ENCODE results near the gene LYPLA2. TPM values are rescaled to one million over a fixed set of nuclear protein-coding genes. Genes with fewer than 3 reads are reported as not detected.
"Not testable (repeated sequence)": the region's sequence is repeated elsewhere in the genome, so short reads cannot be mapped to it uniquely, and the experiment has no call there.

The LYPLA2 gene
- total RNA-seq, 1 donor from 2014 or later, result 138 TPM

- Mint-ChIP-seq H3K4me3 (ENCODE audit: unreplicated experiment) (peak overlapping the region; percentile 62), H3K27ac (ENCODE audit: unreplicated experiment) (no peak overlapping the region), H3K4me1 (ENCODE audit: unreplicated experiment) (peaks cover 16% of the 10 kb centered on the region), H3K36me3 (ENCODE audit: low read depth, unreplicated experiment) (no peaks in the 10 kb centered on the region), H3K9me3 (ENCODE audit: unreplicated experiment) (no peaks in the 10 kb centered on the region), H3K27me3 (ENCODE audit: unreplicated experiment) (peaks cover 1% of the 10 kb centered on the region)
- DNase-seq (ENCODE audit: low spot score), result no peak
- no peak for TF ChIP-seq CTCF (IDR thresholded peaks at IDR 0.05; ENCODE audit: unreplicated experiment)
These were observed 32.8 kb downstream of the LYPLA2 start for GRCh38 chr1:23823767-23824166.

DNA sequence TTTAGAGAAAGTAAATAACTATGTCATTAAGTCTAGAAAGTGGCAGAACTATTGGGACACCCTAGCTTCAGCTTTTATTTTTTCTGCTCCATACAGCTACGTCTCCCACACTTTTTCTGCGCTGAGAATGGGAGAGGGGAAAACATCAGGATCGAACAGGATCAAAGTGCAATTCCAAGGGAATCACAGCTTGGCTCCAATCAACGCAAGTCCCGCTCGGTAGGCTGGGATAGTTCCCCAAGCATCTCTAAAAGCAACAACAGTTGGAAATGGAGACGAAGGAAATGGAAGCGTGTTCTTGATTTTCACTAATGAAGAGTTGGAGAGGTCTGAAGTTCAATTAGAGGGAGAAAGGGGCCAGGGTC, 33.7 kb downstream of the LYPLA2 start:
- Mint-ChIP-seq H3K27me3 (ENCODE audit: unreplicated experiment) (peaks cover 1% of the 10 kb centered on the region), H3K27ac (ENCODE audit: unreplicated experiment) (peak overlapping the region; percentile 96), H3K4me3 (ENCODE audit: unreplicated experiment) (peak overlapping the region; percentile 98), H3K4me1 (ENCODE audit: unreplicated experiment) (peaks cover 16% of the 10 kb centered on the region), H3K36me3 (ENCODE audit: low read depth, unreplicated experiment) (no peaks in the 10 kb centered on the region), H3K9me3 (ENCODE audit: unreplicated experiment) (no peaks in the 10 kb centered on the region)
- DNase-seq (ENCODE audit: low spot score), result no peak
- TF ChIP-seq CTCF (IDR thresholded peaks at IDR 0.05; ENCODE audit: unreplicated experiment), result no peak

- no peak for TF ChIP-seq CTCF (IDR thresholded peaks at IDR 0.05; ENCODE audit: unreplicated experiment)
- Mint-ChIP-seq H3K27ac (ENCODE audit: unreplicated experiment) (peak within 1 kb of the TSS; percentile 96), H3K27me3 (ENCODE audit: unreplicated experiment) (peaks cover 1% of the 10 kb centered on the region), H3K4me1 (ENCODE audit: unreplicated experiment) (peaks cover 16% of the 10 kb centered on the region), H3K36me3 (ENCODE audit: low read depth, unreplicated experiment) (no peaks in the 10 kb centered on the region), H3K4me3 (ENCODE audit: unreplicated experiment) (peak within 1 kb of the TSS; percentile 98), H3K9me3 (ENCODE audit: unreplicated experiment) (no peaks in the 10 kb centered on the region)
- DNase-seq (ENCODE audit: low spot score), result peak; percentile 89
These were observed 34.3 kb downstream of the LYPLA2 start, which contains the start of gene HMGCL for GRCh38 chr1:23825076-23825761. Gene HMGCL, minus strand, starts transcription at chr1:23825429. Its CDS starts 14 bp downstream, at chr1:23825415.

DNA sequence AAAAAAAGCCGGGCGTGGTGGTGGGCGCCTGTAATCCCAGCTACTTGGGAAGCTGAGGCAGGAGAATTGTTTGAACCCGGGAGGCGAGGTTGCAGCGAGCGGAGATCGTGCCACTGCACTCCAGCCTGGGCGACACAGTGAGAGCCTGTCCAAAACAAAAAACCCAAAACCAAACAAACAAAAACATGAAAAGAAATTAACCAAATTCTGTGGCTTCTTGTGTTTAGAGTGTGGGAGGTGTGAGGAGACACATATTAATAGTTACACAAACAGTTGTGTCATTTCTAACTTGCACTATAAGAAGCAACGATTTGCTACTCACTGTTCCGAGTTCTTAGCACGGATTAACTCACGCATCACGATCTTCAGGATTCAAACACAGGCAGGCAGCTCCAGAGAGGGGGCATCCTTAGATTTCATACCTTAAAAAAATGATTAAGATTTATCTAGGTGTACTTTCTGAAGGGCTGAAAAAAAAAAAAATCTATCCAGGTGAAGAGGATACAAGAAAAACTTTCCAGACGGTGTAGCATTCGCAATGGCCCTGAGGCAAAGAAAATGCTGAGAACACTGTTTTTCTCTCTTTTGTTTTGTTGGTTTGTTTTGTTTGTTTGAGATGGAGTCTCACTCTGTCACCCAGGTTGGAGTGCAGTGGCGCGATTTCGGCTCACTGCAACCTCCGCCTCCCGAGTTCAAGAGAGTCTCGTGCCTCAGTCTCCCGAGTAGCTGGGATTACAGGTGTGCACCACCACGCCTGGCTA, 35.0 kb downstream of the LYPLA2 start:
- H3K4me3 Mint-ChIP-seq (ENCODE audit: unreplicated experiment), result peak overlapping the region; percentile 98
- no peak for TF ChIP-seq CTCF (IDR thresholded peaks at IDR 0.05; ENCODE audit: unreplicated experiment)
- peaks cover 16% of the 10 kb centered on the region for H3K4me1 Mint-ChIP-seq (ENCODE audit: unreplicated experiment)
- no peak for DNase-seq (ENCODE audit: low spot score)
- no peaks in the 10 kb centered on the region for H3K36me3 Mint-ChIP-seq (ENCODE audit: low read depth, unreplicated experiment)
- no peaks in the 10 kb centered on the region for H3K9me3 Mint-ChIP-seq (ENCODE audit: unreplicated experiment)
- H3K27ac Mint-ChIP-seq (ENCODE audit: unreplicated experiment), result peak overlapping the region; percentile 89
- H3K27me3 Mint-ChIP-seq (ENCODE audit: unreplicated experiment), result no peaks in the 10 kb centered on the region

DNA sequence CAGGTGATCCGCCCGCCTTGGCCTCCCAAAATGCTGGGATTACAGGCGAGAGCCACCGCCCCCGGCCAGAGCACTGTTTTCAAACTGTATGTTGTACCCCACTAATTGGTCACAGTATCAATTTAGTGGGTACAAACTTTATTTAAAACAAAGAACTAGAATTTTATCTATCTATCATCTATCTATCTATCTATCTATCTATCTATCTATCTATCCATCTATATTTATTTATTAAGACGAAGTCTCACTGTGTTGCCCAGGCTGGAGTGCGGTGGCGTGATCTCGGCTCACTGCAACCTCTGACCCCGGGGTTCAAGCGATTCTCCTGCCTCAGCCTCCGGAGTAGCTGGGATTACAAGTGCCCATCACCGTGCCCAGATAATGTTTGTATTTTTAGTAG, 35.6 kb downstream of the LYPLA2 start:
- H3K27me3 Mint-ChIP-seq (ENCODE audit: unreplicated experiment); H3K9me3 Mint-ChIP-seq (ENCODE audit: unreplicated experiment); DNase-seq (ENCODE audit: low spot score); H3K27ac Mint-ChIP-seq (ENCODE audit: unreplicated experiment); H3K4me3 Mint-ChIP-seq (ENCODE audit: unreplicated experiment); H3K36me3 Mint-ChIP-seq (ENCODE audit: low read depth, unreplicated experiment): not testable (repeated sequence)
- peaks cover 16% of the 10 kb centered on the region for H3K4me1 Mint-ChIP-seq (ENCODE audit: unreplicated experiment)
